Common myeloid progenitor, CD34-positive (primary cell): Measurements from ENCODE around the gene RAB1A.

Experiments used
- CTCF ChIA-PET: fragments of 350-600 bp; sonication (Branson Sonifier 250); formaldehyde crosslinking; loops from one replicate; lab custom pipeline; 2021; ENCODE audit warnings: antibody characterized with exemption; lab: Charles Lee
- POLR2A ChIA-PET: fragments of 350-600 bp; sonication (Branson Sonifier 250); formaldehyde crosslinking; loops from one replicate; lab custom pipeline; 2021; ENCODE audit warnings: antibody characterized with exemption; lab: Charles Lee
- DNase-seq, 3 donors: peaks; one replicate each; pipeline versions ENCODE4 v3.0.0 to v3.0.0-alpha.2; 2013
- H3K27ac ChIP-seq, 2 experiments: 1 replicate in 1 of 2; 2 replicates in 1 of 2; pipeline ENCODE4 v1.7.0; 2013; ENCODE audit warnings: inconsistent platforms in 2 of 2, low read length in 2 of 2, mild to moderate bottlenecking in 2 of 2, low read depth in 1 of 2, moderate library complexity in 1 of 2; ENCODE audit not compliant: severe bottlenecking in 2 of 2, insufficient read depth in 1 of 2, poor library complexity in 1 of 2
- H3K27me3 ChIP-seq, 5 experiments: replicated peaks in 2 of 5; 1 replicate in 3 of 5; 2 replicates in 2 of 5; pipeline versions ENCODE4 v1.6.1 to v1.7.0; 2013; ENCODE audit warnings: low read length in 4 of 5, mild to moderate bottlenecking in 2 of 5, moderate library complexity in 2 of 5, inconsistent platforms in 1 of 5; ENCODE audit not compliant: insufficient read depth in 5 of 5, control insufficient read depth in 4 of 5
- H3K36me3 ChIP-seq, 4 experiments: 1 replicate in 2 of 4; 2 replicates in 2 of 4; pipeline versions ENCODE4 v1.6.1 to v1.7.0; 2013; ENCODE audit warnings: low read length in 3 of 4, control low read depth in 1 of 4, mild to moderate bottlenecking in 1 of 4; ENCODE audit not compliant: control insufficient read depth in 4 of 4, insufficient read depth in 4 of 4
- H3K4me1 ChIP-seq, 4 experiments: 1 replicate in 3 of 4; 2 replicates in 1 of 4; pipeline versions ENCODE4 v1.6.1 to v1.7.1; 2013; ENCODE audit warnings: low read length in 3 of 4, mild to moderate bottlenecking in 3 of 4, control low read depth in 1 of 4, inconsistent platforms in 1 of 4, moderate library complexity in 1 of 4; ENCODE audit not compliant: control insufficient read depth in 4 of 4, insufficient read depth in 4 of 4; ENCODE audit errors: control extremely low read depth in 1 of 4
- H3K4me3 ChIP-seq, 7 experiments: 1 replicate in 4 of 7; 2 replicates in 3 of 7; pipeline versions ENCODE4 v1.5.1 to v1.7.0; 2013; ENCODE audit warnings: mild to moderate bottlenecking in 7 of 7, low read length in 6 of 7, moderate library complexity in 6 of 7, inconsistent platforms in 2 of 7, low read depth in 2 of 7, control low read depth in 1 of 7; ENCODE audit not compliant: insufficient read depth in 4 of 7, control insufficient read depth in 1 of 7; ENCODE audit errors: extremely low read depth in 1 of 7
- H3K9me3 ChIP-seq, 5 experiments: 1 replicate in 4 of 5; 2 replicates in 1 of 5; pipeline versions ENCODE4 v1.6.1 to v1.7.1; 2013; ENCODE audit warnings: low read length in 4 of 5, mild to moderate bottlenecking in 2 of 5, inconsistent platforms in 1 of 5, low read depth in 1 of 5, moderate library complexity in 1 of 5; ENCODE audit not compliant: control insufficient read depth in 4 of 5, insufficient read depth in 2 of 5; ENCODE audit errors: control extremely low read depth in 1 of 5
- WGBS: methylation state at CpG from one replicate; pipeline ENCODE4 v1.1.5; 2013; ENCODE audit not compliant: insufficient coverage; 5-methylcytosine and 5-hydroxymethylcytosine counted together

RAB1A gene

GRCh38 chr2:65069439-65069824, 60.5 kb downstream of the RAB1A start:
- Histone ChIP-seq H3K27ac (peak overlapping the region in 1 of 2 experiments; percentile 67), H3K4me3 (no peak overlapping the region), H3K9me3 (no peaks in the 10 kb centered on the region), H3K27me3 (no peaks in the 10 kb centered on the region), H3K36me3 (peaks cover 16 to 51% (median 36%) of the 10 kb centered on the region in 4 experiments), H3K4me1 (peaks cover 7 to 55% (median 50%) of the 10 kb centered on the region in 4 experiments)
- no peak for DNase-seq
- ChIA-PET CTCF (interaction anchor here (0.8 to 3.2 kb wide), 6 partner anchors 9 to 161 kb away, joined by 3 to 17 read pairs (median 3); no protein-coding TSS in a partner anchor), POLR2A (interaction anchor here (0.5 to 0.7 kb wide), 3 partner anchors 10 to 118 kb away, joined by 3 read pairs; no protein-coding TSS in a partner anchor)
- WGBS: 83% methylated on average over 5 of the region's 6 CpGs

GRCh38 chr2:65067806-65068553, 61.9 kb downstream of the RAB1A start:
- peak in 2 of 3 donors; percentile 77 to 79 for DNase-seq
- H3K27ac ChIP-seq: peak overlapping the region in 1 of 2 experiments; percentile 50
- 43% methylated on average over 8 of the region's 14 CpGs for WGBS
- H3K36me3 ChIP-seq: peaks cover 6 to 37% (median 25%) of the 10 kb centered on the region in 4 experiments
- H3K4me3 ChIP-seq: peak overlapping the region in 1 of 7 experiments; percentile 16
- H3K4me1 ChIP-seq: peaks cover 15 to 66% (median 62%) of the 10 kb centered on the region in 4 experiments
- ChIA-PET CTCF (interaction anchor here (0.8 to 3.2 kb wide), 13 partner anchors 9 to 119 kb away, joined by 3 to 17 read pairs (median 4); no protein-coding TSS in a partner anchor), POLR2A (interaction anchor here (1.4 kb wide), 1 partner anchor 13 kb away, joined by 4 read pairs; no protein-coding TSS in a partner anchor)
- H3K9me3 ChIP-seq: no peaks in the 10 kb centered on the region
- H3K27me3 ChIP-seq: no peaks in the 10 kb centered on the region

GRCh38 chr2:65064728-65065552, 65.0 kb downstream of the RAB1A start:
- ChIA-PET POLR2A (interaction anchor here (0.6 to 1.3 kb wide), 9 partner anchors 11 to 353 kb away, joined by 3 to 11 read pairs (median 4); partner anchors contain the start of gene RAB1A), CTCF (interaction anchor here (0.7 to 10.7 kb wide), 32 partner anchors 8 to 509 kb away, joined by 3 to 131 read pairs (median 6); partner anchors contain the start of genes CEP68 and RAB1A)
- H3K4me3 ChIP-seq: peak overlapping the region in 4 of 7 experiments; percentile 28 to 66 (median 33)

GRCh38 chr2:65062843-65063825, 66.8 kb downstream of the RAB1A start:
- ChIA-PET CTCF (interaction anchor here (0.8 to 10.7 kb wide), 6 partner anchors 15 to 107 kb away, joined by 3 to 131 read pairs (median 4); no protein-coding TSS in a partner anchor), POLR2A (interaction anchor here (0.7 kb wide), 1 partner anchor 15 kb away, joined by 7 read pairs; no protein-coding TSS in a partner anchor)
- no peak overlapping the region for H3K4me3 ChIP-seq
- 86% methylated on average over 6 of the region's 13 CpGs for WGBS
- H3K36me3 ChIP-seq: no peaks in the 10 kb centered on the region
- H3K27ac ChIP-seq: peak overlapping the region in 1 of 2 experiments; percentile 81
- peaks cover 19 to 75% (median 72%) of the 10 kb centered on the region in 4 experiments for H3K4me1 ChIP-seq
- no peak for DNase-seq
- no peaks in the 10 kb centered on the region for H3K27me3 ChIP-seq
- H3K9me3 ChIP-seq: no peaks in the 10 kb centered on the region

More at GRCh38 chr2:65064728-65065552, 65.0 kb downstream of the RAB1A start:
- H3K4me1 ChIP-seq: peaks cover 18 to 78% (median 72%) of the 10 kb centered on the region in 4 experiments
- peak; percentile 91 to 98 (median 96) for DNase-seq
- no peaks in the 10 kb centered on the region for H3K9me3 ChIP-seq
- H3K27ac ChIP-seq: peak overlapping the region; percentile 62 to 81
- 5% methylated on average over 10 of the region's 14 CpGs for WGBS
- H3K27me3 ChIP-seq: no peaks in the 10 kb centered on the region
- peaks cover 0 to 6% (median 1%) of the 10 kb centered on the region in 4 experiments for H3K36me3 ChIP-seq

- Histone ChIP-seq H3K27ac (peak overlapping the region in 1 of 2 experiments; percentile 45), H3K27me3 (no peaks in the 10 kb centered on the region), H3K36me3 (no peaks in the 10 kb centered on the region), H3K4me1 (peaks cover 29 to 76% (median 75%) of the 10 kb centered on the region in 4 experiments), H3K4me3 (no peak overlapping the region), H3K9me3 (no peaks in the 10 kb centered on the region)
- 93% methylated on average over 8 of the region's 8 CpGs for WGBS
- CTCF ChIA-PET: interaction anchor here (0.9 to 10.7 kb wide), 3 partner anchors 27 to 108 kb away, joined by 3 to 131 read pairs (median 3); no protein-coding TSS in a partner anchor
- DNase-seq: no peak
- POLR2A ChIA-PET: interaction anchor here (0.6 kb wide), 2 partner anchors 71 to 429 kb away, joined by 3 to 4 read pairs; no protein-coding TSS in a partner anchor
Observed at GRCh38 chr2:65061910-65062339, 68.0 kb downstream of the RAB1A start.
